ENCODE data around the gene CYP2U1. TPM values are rescaled to one million over a fixed set of nuclear protein-coding genes. Genes with fewer than 3 reads are reported as not detected.
A peak's percentile ranks its signal among the peaks of the same experiment; 100 is the strongest.

The CYP2U1 gene
- total RNA-seq, 1 donor, result 27.1 TPM

GRCh38 chr4:107970063-107970798, 38.9 kb downstream of the CYP2U1 start:
- DNase-seq (ENCODE audit: insufficient read length, low spot score, missing footprints), result no peak
- Histone ChIP-seq H3K4me1 (ENCODE audit: insufficient read depth, low read length) (no peaks in the 10 kb centered on the region), H3K4me3 (ENCODE audit: insufficient read depth, low read length) (no peak overlapping the region), H3K9me3 (ENCODE audit: low read depth, low read length) (no peaks in the 10 kb centered on the region), H2AFZ (ENCODE audit: low read length) (no peak overlapping the region), H3K79me2 (ENCODE audit: insufficient read depth, low read length) (no peaks in the 10 kb centered on the region), H3K36me3 (ENCODE audit: insufficient read depth, low read length) (no peaks in the 10 kb centered on the region), H3K27ac (ENCODE audit: low read depth, low read length) (no peak overlapping the region), H3K4me2 (ENCODE audit: insufficient read depth, low read length) (no peak overlapping the region), H4K20me1 (ENCODE audit: insufficient read depth, low read length) (no peaks in the 10 kb centered on the region), H3K27me3 (ENCODE audit: insufficient read depth, low read length) (no peaks in the 10 kb centered on the region)
- TF ChIP-seq CTCF (IDR thresholded peaks at IDR 0.05; ENCODE audit: extremely low read depth, low read depth, low read length), result no peak

- no peaks in the 10 kb centered on the region for H3K79me2 ChIP-seq (ENCODE audit: insufficient read depth, low read length)
- no peaks in the 10 kb centered on the region for H3K9me3 ChIP-seq (ENCODE audit: low read depth, low read length)
- no peak overlapping the region for H2AFZ ChIP-seq (ENCODE audit: low read length)
- no peaks in the 10 kb centered on the region for H3K36me3 ChIP-seq (ENCODE audit: insufficient read depth, low read length)
- no peaks in the 10 kb centered on the region for H3K27me3 ChIP-seq (ENCODE audit: insufficient read depth, low read length)
- DNase-seq (ENCODE audit: insufficient read length, low spot score, missing footprints), result no peak
- no peaks in the 10 kb centered on the region for H3K4me1 ChIP-seq (ENCODE audit: insufficient read depth, low read length)
- no peak for TF ChIP-seq CTCF (IDR thresholded peaks at IDR 0.05; ENCODE audit: extremely low read depth, low read depth, low read length)
- H3K4me2 ChIP-seq (ENCODE audit: insufficient read depth, low read length), result no peak overlapping the region
- no peak overlapping the region for H3K27ac ChIP-seq (ENCODE audit: low read depth, low read length)
- no peaks in the 10 kb centered on the region for H4K20me1 ChIP-seq (ENCODE audit: insufficient read depth, low read length)
- H3K4me3 ChIP-seq (ENCODE audit: insufficient read depth, low read length), result no peak overlapping the region
These were observed 41.3 kb downstream of the CYP2U1 start for GRCh38 chr4:107972605-107973004.

GRCh38 chr4:107974523-107974922, 43.2 kb downstream of the CYP2U1 start:
- no peaks in the 10 kb centered on the region for H3K27me3 ChIP-seq (ENCODE audit: insufficient read depth, low read length)
- H4K20me1 ChIP-seq (ENCODE audit: insufficient read depth, low read length), result no peaks in the 10 kb centered on the region
- no peaks in the 10 kb centered on the region for H3K36me3 ChIP-seq (ENCODE audit: insufficient read depth, low read length)
- no peak overlapping the region for H2AFZ ChIP-seq (ENCODE audit: low read length)
- H3K27ac ChIP-seq (ENCODE audit: low read depth, low read length), result no peak overlapping the region
- H3K79me2 ChIP-seq (ENCODE audit: insufficient read depth, low read length), result no peaks in the 10 kb centered on the region
- H3K4me3 ChIP-seq (ENCODE audit: insufficient read depth, low read length), result no peak overlapping the region
- DNase-seq (ENCODE audit: insufficient read length, low spot score, missing footprints), result no peak
- H3K4me1 ChIP-seq (ENCODE audit: insufficient read depth, low read length), result no peaks in the 10 kb centered on the region
- no peaks in the 10 kb centered on the region for H3K9me3 ChIP-seq (ENCODE audit: low read depth, low read length)
- H3K4me2 ChIP-seq (ENCODE audit: insufficient read depth, low read length), result no peak overlapping the region
- TF ChIP-seq CTCF (IDR thresholded peaks at IDR 0.05; ENCODE audit: extremely low read depth, low read depth, low read length), result no peak

- Histone ChIP-seq H3K27me3 (ENCODE audit: insufficient read depth, low read length) (no peaks in the 10 kb centered on the region), H3K36me3 (ENCODE audit: insufficient read depth, low read length) (no peaks in the 10 kb centered on the region), H2AFZ (ENCODE audit: low read length) (peak overlapping the region; percentile 12), H4K20me1 (ENCODE audit: insufficient read depth, low read length) (no peaks in the 10 kb centered on the region), H3K9me3 (ENCODE audit: low read depth, low read length) (no peaks in the 10 kb centered on the region), H3K79me2 (ENCODE audit: insufficient read depth, low read length) (no peaks in the 10 kb centered on the region), H3K4me2 (ENCODE audit: insufficient read depth, low read length) (no peak overlapping the region), H3K4me3 (ENCODE audit: insufficient read depth, low read length) (no peak overlapping the region), H3K4me1 (ENCODE audit: insufficient read depth, low read length) (no peaks in the 10 kb centered on the region), H3K27ac (ENCODE audit: low read depth, low read length) (no peak overlapping the region)
- no peak for TF ChIP-seq CTCF (IDR thresholded peaks at IDR 0.05; ENCODE audit: extremely low read depth, low read depth, low read length)
- no peak for DNase-seq (ENCODE audit: insufficient read length, low spot score, missing footprints)
These were observed 46.1 kb downstream of the CYP2U1 start for GRCh38 chr4:107977482-107977881.

All from osteoblast (primary cell).